Stimulated activated naive CD8-positive, alpha-beta T cell treated with anti-CD3 and anti-CD28 coated beads, Interleukin-15, amount 100 ng/mL, for 72 hours (primary cell): ENCODE data around the gene RABAC1.
"Not testable (repeated sequence)": the region's sequence is repeated elsewhere in the genome, so short reads cannot be mapped to it uniquely, and the experiment has no call there.

Source experiments
- ATAC-seq: fragments of 150-1000 bp; cut with Tn5 transposase; 2 replicates; pipeline ENCODE4 v1.10.0; 2021; ENCODE audit warnings: mild to moderate bottlenecking, moderate library complexity
- DNase-seq, 2 donors: peaks; one replicate each; pipeline ENCODE4 v3.0.0; 2021 to 2022
- H3K27ac Mint-ChIP-seq, 2 donors: one replicate each; pipeline ENCODE4 v1.8.0; 2022; ENCODE audit warnings: mild to moderate bottlenecking in 2 of 2, mixed read lengths in 2 of 2, moderate library complexity in 2 of 2
- H3K27me3 Mint-ChIP-seq: one replicate; pipeline ENCODE4 v1.8.0; 2022; ENCODE audit warnings: mixed read lengths
- H3K4me1 Mint-ChIP-seq: one replicate; pipeline ENCODE4 v1.8.0; 2022; ENCODE audit warnings: mild to moderate bottlenecking, mixed read lengths
- H3K4me3 Mint-ChIP-seq, 2 donors: one replicate each; pipeline ENCODE4 v1.8.0; 2022; ENCODE audit warnings: mild to moderate bottlenecking in 2 of 2, mixed read lengths in 2 of 2, moderate library complexity in 1 of 2
- H3K9me3 Mint-ChIP-seq, 2 donors: one replicate each; pipeline ENCODE4 v1.8.0; 2022; ENCODE audit warnings: mixed read lengths in 2 of 2

The RABAC1 gene

GRCh38 chr19:41919948-41920712 lies 39.0 kb downstream of the RABAC1 start:
- no peaks in the 10 kb centered on the region for H3K9me3 Mint-ChIP-seq
- H3K27ac Mint-ChIP-seq = no peak overlapping the region
- no peak for ATAC-seq
- H3K4me3 Mint-ChIP-seq = no peak overlapping the region
- peaks cover 26% of the 10 kb centered on the region for H3K4me1 Mint-ChIP-seq
- DNase-seq = no peak
- H3K27me3 Mint-ChIP-seq = peaks cover 21% of the 10 kb centered on the region

- Mint-ChIP-seq H3K9me3 (no peaks in the 10 kb centered on the region), H3K27me3 (peaks cover 21% of the 10 kb centered on the region), H3K27ac (no peak overlapping the region), H3K4me3 (no peak overlapping the region), H3K4me1 (peaks cover 33% of the 10 kb centered on the region)
- DNase-seq (no peak), ATAC-seq (no peak)
These were observed 40.4 kb downstream of the RABAC1 start for GRCh38 chr19:41918653-41919244.

GRCh38 chr19:41918095-41918494 lies 41.0 kb downstream of the RABAC1 start:
- H3K27ac Mint-ChIP-seq = no peak overlapping the region
- peaks cover 16% of the 10 kb centered on the region for H3K27me3 Mint-ChIP-seq
- peak; percentile 5 for ATAC-seq
- peaks cover 34% of the 10 kb centered on the region for H3K4me1 Mint-ChIP-seq
- no peaks in the 10 kb centered on the region for H3K9me3 Mint-ChIP-seq
- no peak overlapping the region for H3K4me3 Mint-ChIP-seq
- DNase-seq = no peak

GRCh38 chr19:41917676-41918075 lies 41.4 kb downstream of the RABAC1 start:
- no peaks in the 10 kb centered on the region for H3K9me3 Mint-ChIP-seq
- peak; percentile 8 for ATAC-seq
- H3K4me3 Mint-ChIP-seq = no peak overlapping the region

GRCh38 chr19:41915776-41916414 lies 43.2 kb downstream of the RABAC1 start:
- ATAC-seq (no peak), DNase-seq (no peak)
- Mint-ChIP-seq H3K9me3 (no peaks in the 10 kb centered on the region), H3K27me3 (no peaks in the 10 kb centered on the region), H3K27ac (no peak overlapping the region), H3K4me1 (peaks cover 34% of the 10 kb centered on the region), H3K4me3 (no peak overlapping the region)

More at GRCh38 chr19:41917676-41918075, 41.4 kb downstream of the RABAC1 start:
- DNase-seq = no peak
- H3K27me3 Mint-ChIP-seq = peaks cover 14% of the 10 kb centered on the region
- no peak overlapping the region for H3K27ac Mint-ChIP-seq
- peaks cover 32% of the 10 kb centered on the region for H3K4me1 Mint-ChIP-seq

- DNase-seq = no peak
- H3K4me3 Mint-ChIP-seq = no peak overlapping the region
- no peak for ATAC-seq
- peaks cover 40% of the 10 kb centered on the region for H3K4me1 Mint-ChIP-seq
- no peaks in the 10 kb centered on the region for H3K9me3 Mint-ChIP-seq
- H3K27ac Mint-ChIP-seq = no peak overlapping the region
- H3K27me3 Mint-ChIP-seq = no peaks in the 10 kb centered on the region
These were observed 43.9 kb downstream of the RABAC1 start for GRCh38 chr19:41915021-41915775.

GRCh38 chr19:41914424-41914834 lies 44.7 kb downstream of the RABAC1 start:
- Mint-ChIP-seq H3K4me3 (peak overlapping the region; percentile 60 to 66), H3K4me1 (peaks cover 43% of the 10 kb centered on the region), H3K27ac (peak overlapping the region in 1 of 2 donors; percentile 43)
- not testable (repeated sequence) for H3K27me3 Mint-ChIP-seq, H3K9me3 Mint-ChIP-seq, DNase-seq, ATAC-seq

GRCh38 chr19:41913538-41914423 lies 45.3 kb downstream of the RABAC1 start:
- peak overlapping the region; percentile 60 to 66 for H3K4me3 Mint-ChIP-seq
- peaks cover 49% of the 10 kb centered on the region for H3K4me1 Mint-ChIP-seq
- DNase-seq (no peak), ATAC-seq (peak; percentile 29)
- H3K9me3 Mint-ChIP-seq = no peaks in the 10 kb centered on the region
- H3K27ac Mint-ChIP-seq = peak overlapping the region in 1 of 2 donors; percentile 43
- no peaks in the 10 kb centered on the region for H3K27me3 Mint-ChIP-seq

- no peak for DNase-seq
- Mint-ChIP-seq H3K4me1 (peaks cover 52% of the 10 kb centered on the region), H3K27ac (peak overlapping the region in 1 of 2 donors; percentile 43), H3K4me3 (peak overlapping the region; percentile 17 to 38), H3K27me3 (no peaks in the 10 kb centered on the region), H3K9me3 (no peaks in the 10 kb centered on the region)
- peak; percentile 39 for ATAC-seq
These were observed 46.1 kb downstream of the RABAC1 start for GRCh38 chr19:41912899-41913537.

- H3K27me3 Mint-ChIP-seq = no peaks in the 10 kb centered on the region
- H3K27ac Mint-ChIP-seq = peak overlapping the region in 1 of 2 donors; percentile 89
These were observed 47.0 kb downstream of the RABAC1 start for GRCh38 chr19:41911889-41912731.

GRCh38 chr19:41910992-41911888 lies 47.9 kb downstream of the RABAC1 start:
- Mint-ChIP-seq H3K4me1 (peaks cover 66% of the 10 kb centered on the region), H3K27ac (peak overlapping the region in 1 of 2 donors; percentile 68), H3K27me3 (no peaks in the 10 kb centered on the region), H3K4me3 (no peak overlapping the region), H3K9me3 (no peaks in the 10 kb centered on the region)
- ATAC-seq (peak; percentile 21), DNase-seq (no peak)

More at GRCh38 chr19:41911889-41912731, 47.0 kb downstream of the RABAC1 start:
- Mint-ChIP-seq H3K9me3 (no peaks in the 10 kb centered on the region), H3K4me1 (peaks cover 57% of the 10 kb centered on the region), H3K4me3 (peak overlapping the region in 1 of 2 donors; percentile 41)
- ATAC-seq = peak; percentile 5
- no peak for DNase-seq

GRCh38 chr19:41910240-41910991 lies 48.7 kb downstream of the RABAC1 start:
- peak overlapping the region in 1 of 2 donors; percentile 56 for H3K27ac Mint-ChIP-seq
- H3K27me3 Mint-ChIP-seq = no peaks in the 10 kb centered on the region
- ATAC-seq (no peak), DNase-seq (no peak)
- no peak overlapping the region for H3K4me3 Mint-ChIP-seq
- peaks cover 74% of the 10 kb centered on the region for H3K4me1 Mint-ChIP-seq
- no peaks in the 10 kb centered on the region for H3K9me3 Mint-ChIP-seq
